BLaER1 (cell line): ENCODE measurements around the gene TWSG1.

Experiments used
- H3K27ac ChIP-seq: shearing (Covaris generic); formaldehyde crosslinking; 2 replicates; pipeline ENCODE4 v1.8.1; 2022
- H3K27me3 ChIP-seq: shearing (Covaris generic); formaldehyde crosslinking; 2 replicates; pipeline ENCODE4 v1.8.1; 2022
- H3K36me3 ChIP-seq: shearing (Covaris generic); formaldehyde crosslinking; 2 replicates; pipeline ENCODE4 v1.8.1; 2022
- H3K4me1 ChIP-seq: shearing (Covaris generic); formaldehyde crosslinking; 2 replicates; pipeline ENCODE4 v1.8.1; 2022
- H3K4me2 ChIP-seq: shearing (Covaris generic); formaldehyde crosslinking; 2 replicates; pipeline ENCODE4 v1.8.1; 2022
- H3K4me3 ChIP-seq: shearing (Covaris generic); formaldehyde crosslinking; 2 replicates; pipeline ENCODE4 v1.8.1; 2022
- H3K9ac ChIP-seq: shearing (Covaris generic); formaldehyde crosslinking; 2 replicates; pipeline ENCODE4 v1.8.1; 2022
- H3K9me3 ChIP-seq: shearing (Covaris generic); formaldehyde crosslinking; 2 replicates; pipeline ENCODE4 v1.8.1; 2022
- H4K20me1 ChIP-seq: shearing (Covaris generic); formaldehyde crosslinking; 2 replicates; pipeline ENCODE4 v1.8.1; 2022
- Cebpa-rat ChIP-seq: shearing (Covaris generic); IDR thresholded peaks from 2 replicates; pipeline ENCODE4 v1.8.1; 2022

TWSG1 gene

DNA sequence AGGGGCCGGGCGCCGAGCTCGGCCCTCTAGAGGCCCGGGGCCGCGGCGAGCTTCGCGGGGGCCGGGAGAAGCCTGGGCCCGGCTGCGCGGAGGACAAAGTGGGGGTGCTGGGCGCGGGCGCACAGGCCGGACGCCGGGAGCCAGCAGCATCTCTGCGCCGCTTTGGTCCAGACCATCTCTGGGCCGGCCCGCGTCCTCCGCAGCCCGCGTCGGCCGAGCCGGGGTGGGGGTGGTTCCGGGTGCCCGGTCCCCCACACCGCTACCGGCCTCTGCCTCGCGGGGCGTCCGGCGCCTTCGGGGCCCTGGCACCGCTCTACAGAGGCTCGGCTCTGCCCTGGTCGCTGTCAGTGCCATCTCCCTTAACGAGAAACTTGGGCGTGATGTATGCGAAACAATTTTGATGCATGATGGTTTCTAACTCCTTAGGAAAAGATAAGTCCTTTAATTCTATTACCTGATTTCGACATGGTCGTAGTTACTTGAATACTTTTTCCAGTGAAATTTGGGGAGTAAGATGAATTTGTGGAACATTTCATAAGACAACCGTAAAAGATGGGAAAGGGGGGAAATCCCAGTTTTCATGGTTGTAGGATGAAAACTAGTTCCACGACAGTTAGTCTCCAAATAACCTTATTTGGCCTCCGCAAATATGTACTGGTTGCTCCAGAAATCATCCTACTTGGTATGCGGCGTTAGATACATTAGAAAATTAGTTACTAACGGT, 562 bp downstream of the TWSG1 start:
- peak overlapping the region; percentile 86 for H3K27ac ChIP-seq
- no peaks in the 10 kb centered on the region for H4K20me1 ChIP-seq
- H3K4me1 ChIP-seq: peaks cover 17% of the 10 kb centered on the region
- H3K4me3 ChIP-seq: peak overlapping the region; percentile 97
- H3K4me2 ChIP-seq: peak overlapping the region; percentile 93
- peaks cover 10% of the 10 kb centered on the region for H3K9me3 ChIP-seq
- peak overlapping the region; percentile 93 for H3K9ac ChIP-seq
- no peaks in the 10 kb centered on the region for H3K27me3 ChIP-seq
- peaks cover 23% of the 10 kb centered on the region for H3K36me3 ChIP-seq
- TF ChIP-seq Cebpa-rat: no peak

DNA sequence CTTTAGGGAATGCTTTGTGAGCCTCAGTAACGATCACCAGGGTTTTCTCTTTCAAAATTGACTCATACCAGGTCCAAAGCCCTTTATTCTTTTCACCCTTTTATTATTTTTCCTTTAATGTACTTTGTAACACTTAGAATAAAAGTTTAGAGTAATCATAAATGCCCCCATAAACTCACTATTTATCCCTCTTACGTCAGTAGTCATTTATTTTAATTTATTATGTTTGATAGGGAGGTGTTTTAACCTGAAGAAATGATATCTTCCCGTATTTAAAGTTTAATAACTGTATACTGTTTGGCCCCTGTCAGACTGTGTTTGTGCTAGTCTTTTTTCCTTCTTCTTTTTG, 1.1 kb downstream of the TWSG1 start:
- Histone ChIP-seq H3K36me3 (peaks cover 26% of the 10 kb centered on the region), H4K20me1 (no peaks in the 10 kb centered on the region), H3K4me1 (peaks cover 17% of the 10 kb centered on the region), H3K27me3 (no peaks in the 10 kb centered on the region), H3K4me2 (peak overlapping the region; percentile 93), H3K4me3 (peak overlapping the region; percentile 97), H3K27ac (no peak overlapping the region; the same call in 1 of the 2 replicates), H3K9ac (peak overlapping the region; percentile 93), H3K9me3 (peaks cover 10% of the 10 kb centered on the region)
- no peak for TF ChIP-seq Cebpa-rat

DNA sequence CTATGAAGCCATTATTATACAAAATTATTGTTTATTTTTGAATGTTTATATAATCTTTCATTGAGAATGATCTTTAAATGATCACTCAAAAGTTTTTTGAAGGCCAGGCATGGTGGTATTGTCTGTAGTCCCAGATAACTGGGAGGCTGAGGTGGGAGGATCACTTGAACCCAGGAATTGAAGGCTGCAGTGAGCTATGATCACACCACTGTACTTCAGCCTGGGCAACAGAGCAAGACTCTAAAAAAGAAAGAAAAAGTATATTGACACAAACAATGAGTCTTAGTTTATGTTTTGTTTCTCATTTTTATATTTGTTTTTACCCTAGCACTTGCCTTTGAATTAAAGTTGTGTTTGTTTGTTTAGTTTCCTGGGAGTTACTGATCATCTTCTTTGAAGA, 2.3 kb downstream of the TWSG1 start:
- Histone ChIP-seq H3K27me3 (no peaks in the 10 kb centered on the region), H3K36me3 (peaks cover 36% of the 10 kb centered on the region), H4K20me1 (no peaks in the 10 kb centered on the region), H3K9ac (no peak overlapping the region), H3K4me2 (no peak overlapping the region), H3K27ac (no peak overlapping the region), H3K4me3 (no peak overlapping the region), H3K9me3 (peaks cover 10% of the 10 kb centered on the region), H3K4me1 (peaks cover 17% of the 10 kb centered on the region)
- no peak for TF ChIP-seq Cebpa-rat

DNA sequence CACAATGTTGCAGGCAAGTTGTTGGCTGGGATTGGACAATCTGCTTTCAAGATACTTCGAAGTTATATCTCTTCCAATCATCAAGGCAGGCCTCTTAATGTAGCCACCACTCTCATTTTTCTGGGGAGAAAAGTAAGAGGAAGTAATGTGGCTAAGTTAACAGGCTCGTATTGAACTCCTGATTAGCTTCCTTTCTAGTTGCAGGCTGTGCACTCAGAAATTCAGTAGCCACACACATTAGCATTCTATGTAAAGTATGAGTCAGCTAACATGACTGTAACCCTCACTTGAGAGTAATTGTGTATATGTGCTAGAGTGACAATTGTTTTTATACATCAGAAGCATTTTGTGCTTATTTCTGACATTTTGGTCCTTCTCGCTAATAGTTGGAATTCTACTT, 3.3 kb downstream of the TWSG1 start:
- Histone ChIP-seq H3K27me3 (no peaks in the 10 kb centered on the region), H3K9me3 (peaks cover 10% of the 10 kb centered on the region), H3K4me3 (no peak overlapping the region), H4K20me1 (no peaks in the 10 kb centered on the region), H3K27ac (no peak overlapping the region), H3K4me1 (peaks cover 17% of the 10 kb centered on the region), H3K4me2 (no peak overlapping the region), H3K36me3 (peaks cover 45% of the 10 kb centered on the region), H3K9ac (no peak overlapping the region)
- no peak for TF ChIP-seq Cebpa-rat

DNA sequence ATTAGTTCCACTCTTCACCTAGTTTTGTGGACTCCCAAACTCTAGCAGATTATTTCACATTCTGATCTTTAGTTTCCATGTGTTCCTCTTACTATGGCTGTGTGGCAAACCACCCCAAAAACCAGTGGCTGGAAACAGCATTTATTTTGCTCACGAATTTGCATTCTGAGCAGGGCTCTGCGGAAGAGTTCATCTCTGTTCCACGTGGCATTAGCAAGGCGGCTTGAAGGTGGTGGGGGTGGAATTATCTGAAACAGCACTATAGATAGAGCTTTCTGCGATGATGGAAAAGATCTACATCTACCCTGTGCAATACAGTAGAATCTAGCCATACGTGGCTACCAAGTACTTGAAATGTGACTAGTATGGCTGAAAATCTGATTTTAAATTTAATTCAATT, 5.9 kb downstream of the TWSG1 start:
- H3K4me2 ChIP-seq: no peak overlapping the region
- H3K9me3 ChIP-seq: peaks cover 18% of the 10 kb centered on the region
- no peak overlapping the region for H3K4me3 ChIP-seq
- no peak overlapping the region for H3K9ac ChIP-seq
- peaks cover 68% of the 10 kb centered on the region for H3K36me3 ChIP-seq
- H4K20me1 ChIP-seq: no peaks in the 10 kb centered on the region
- H3K27me3 ChIP-seq: no peaks in the 10 kb centered on the region
- H3K27ac ChIP-seq: no peak overlapping the region
- H3K4me1 ChIP-seq: peaks cover 15% of the 10 kb centered on the region
- no peak for TF ChIP-seq Cebpa-rat

DNA sequence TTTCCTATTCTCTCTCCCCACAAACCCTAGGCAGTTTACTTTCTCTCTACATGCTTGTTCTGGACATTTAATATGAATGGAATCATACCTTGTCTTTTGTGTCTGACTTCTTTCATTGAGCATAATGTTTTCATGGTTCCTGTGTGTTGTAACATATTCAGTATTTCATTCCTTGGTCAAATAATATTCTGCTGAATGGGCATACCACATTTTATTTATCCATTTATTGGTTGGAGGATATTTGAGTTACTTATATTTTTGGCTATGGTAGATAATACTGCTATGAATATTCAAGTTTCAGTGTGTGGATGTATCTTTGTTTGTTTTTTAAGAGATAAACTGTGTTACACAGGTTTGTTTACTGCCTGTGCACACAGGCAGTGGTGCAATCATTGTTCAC, 9.0 kb downstream of the TWSG1 start:
- H3K4me3 ChIP-seq: no peak overlapping the region
- no peak overlapping the region for H3K27ac ChIP-seq
- H3K9me3 ChIP-seq: peaks cover 18% of the 10 kb centered on the region
- no peak overlapping the region for H3K4me2 ChIP-seq
- H3K9ac ChIP-seq: no peak overlapping the region
- peaks cover 7% of the 10 kb centered on the region for H3K4me1 ChIP-seq
- H4K20me1 ChIP-seq: no peaks in the 10 kb centered on the region; the same call in 1 of the 2 replicates
- H3K36me3 ChIP-seq: peaks cover 64% of the 10 kb centered on the region
- TF ChIP-seq Cebpa-rat: no peak
- H3K27me3 ChIP-seq: no peaks in the 10 kb centered on the region

DNA sequence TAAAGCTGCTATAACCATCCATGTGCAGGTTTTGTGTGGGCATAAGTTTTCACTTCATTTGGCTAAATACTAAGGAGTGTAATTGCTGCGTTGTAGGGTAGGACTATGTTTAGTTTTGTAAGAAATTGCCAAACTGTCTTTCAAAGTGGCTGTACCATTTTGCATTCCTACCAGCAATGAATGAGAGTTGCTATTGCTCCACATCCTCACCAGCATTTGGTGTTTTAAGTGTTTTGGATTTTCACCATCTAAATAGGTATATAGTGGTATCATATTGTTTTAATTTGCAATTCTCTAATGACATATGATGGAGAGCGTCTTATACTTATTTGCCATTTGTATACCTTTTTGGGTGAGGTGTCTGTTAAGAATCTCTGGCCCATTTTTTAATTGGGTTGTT, 12.2 kb downstream of the TWSG1 start:
- H3K4me1 ChIP-seq: peaks cover 9% of the 10 kb centered on the region
- no peaks in the 10 kb centered on the region for H3K27me3 ChIP-seq
- H3K4me3 ChIP-seq: no peak overlapping the region
- H3K27ac ChIP-seq: no peak overlapping the region
- no peak overlapping the region for H3K9ac ChIP-seq
- H3K9me3 ChIP-seq: peaks cover 18% of the 10 kb centered on the region
- H4K20me1 ChIP-seq: no peaks in the 10 kb centered on the region; the same call in 1 of the 2 replicates
- H3K36me3 ChIP-seq: peaks cover 36% of the 10 kb centered on the region
- H3K4me2 ChIP-seq: no peak overlapping the region
- no peak for TF ChIP-seq Cebpa-rat

DNA sequence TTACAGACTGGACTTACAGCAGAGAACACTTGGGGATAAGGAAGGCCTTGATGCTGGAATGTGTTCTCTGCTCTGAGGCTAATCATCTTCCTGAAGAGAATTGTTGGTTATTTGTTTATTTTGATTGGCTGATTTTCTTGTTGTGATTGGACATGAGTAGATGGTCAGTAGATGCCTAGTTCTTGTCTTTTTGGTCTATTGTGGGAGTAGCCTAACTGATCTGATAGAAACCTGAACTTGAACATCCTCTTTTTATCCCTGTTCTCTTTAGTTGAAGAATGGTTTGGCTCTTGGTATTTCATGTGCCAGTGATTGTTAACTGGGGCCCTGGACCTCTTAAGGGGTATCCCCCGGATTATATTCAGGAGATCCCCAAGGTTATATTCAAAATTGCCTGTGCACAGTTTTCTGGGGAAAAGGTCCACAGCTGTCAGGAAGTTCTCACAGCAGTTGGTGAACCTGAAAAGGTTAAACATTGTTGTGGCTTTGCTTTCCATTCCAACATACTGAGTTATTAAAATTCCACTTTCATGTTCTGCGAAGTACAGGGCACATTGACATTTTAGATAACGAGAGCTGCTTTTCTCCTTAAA, 13.6 kb downstream of the TWSG1 start:
- H3K9me3 ChIP-seq: peaks cover 18% of the 10 kb centered on the region
- no peak overlapping the region for H3K27ac ChIP-seq
- H3K27me3 ChIP-seq: no peaks in the 10 kb centered on the region
- H3K4me1 ChIP-seq: peaks cover 9% of the 10 kb centered on the region
- H3K4me3 ChIP-seq: no peak overlapping the region
- H4K20me1 ChIP-seq: no peaks in the 10 kb centered on the region; the same call in 1 of the 2 replicates
- H3K36me3 ChIP-seq: peaks cover 27% of the 10 kb centered on the region
- TF ChIP-seq Cebpa-rat: no peak
- peak overlapping the region; percentile 47 for H3K4me2 ChIP-seq
- no peak overlapping the region for H3K9ac ChIP-seq

DNA sequence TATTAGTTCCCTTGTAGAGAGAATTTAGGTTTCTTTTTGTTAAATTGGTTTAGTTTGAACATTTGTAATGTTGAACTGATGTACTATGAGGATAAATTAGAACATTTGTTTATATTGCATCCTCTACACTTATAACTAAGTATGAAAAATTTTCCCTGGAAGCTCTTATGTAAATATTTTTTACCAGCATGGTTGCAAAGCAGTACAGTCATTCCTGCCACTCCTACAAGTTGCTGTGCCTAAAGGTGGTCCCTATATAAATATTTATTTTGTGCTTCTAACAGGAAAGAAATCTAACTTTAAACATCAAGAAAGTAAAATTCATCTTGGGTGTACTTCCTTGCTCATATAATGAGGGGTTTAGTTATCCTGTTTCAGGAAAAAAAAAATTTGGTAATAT, 14.2 kb downstream of the TWSG1 start:
- Histone ChIP-seq H4K20me1 (no peaks in the 10 kb centered on the region; the same call in 1 of the 2 replicates), H3K9me3 (peaks cover 13% of the 10 kb centered on the region), H3K9ac (no peak overlapping the region), H3K4me3 (no peak overlapping the region), H3K27me3 (no peaks in the 10 kb centered on the region), H3K4me2 (no peak overlapping the region), H3K4me1 (peaks cover 9% of the 10 kb centered on the region), H3K27ac (no peak overlapping the region), H3K36me3 (peaks cover 21% of the 10 kb centered on the region)
- no peak for TF ChIP-seq Cebpa-rat

DNA sequence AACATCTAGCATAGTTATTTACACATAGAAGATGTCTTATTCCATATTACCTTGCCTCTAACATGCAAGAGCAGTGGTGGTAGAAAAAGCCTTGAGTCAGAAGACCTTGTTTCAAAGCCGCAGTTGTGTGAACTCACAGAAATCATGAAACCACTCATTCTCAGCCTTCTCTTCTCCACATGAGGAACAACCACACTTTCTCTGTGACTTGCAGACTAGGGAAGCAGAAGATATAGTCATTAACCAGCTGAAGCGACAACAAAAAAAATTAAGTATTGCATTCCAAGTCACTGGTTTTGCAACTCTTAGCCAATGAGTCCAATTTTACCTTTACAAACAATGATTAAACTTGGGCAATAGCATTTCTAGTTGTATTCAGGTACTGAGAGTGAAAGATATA, 19.0 kb downstream of the TWSG1 start:
- Histone ChIP-seq H3K4me2 (no peak overlapping the region), H3K4me3 (no peak overlapping the region), H3K27ac (no peak overlapping the region), H3K9me3 (no peaks in the 10 kb centered on the region), H3K27me3 (no peaks in the 10 kb centered on the region), H3K36me3 (no peaks in the 10 kb centered on the region), H3K9ac (no peak overlapping the region), H4K20me1 (no peaks in the 10 kb centered on the region), H3K4me1 (peaks cover 7% of the 10 kb centered on the region)
- no peak for TF ChIP-seq Cebpa-rat
